GM21528 (cell line): ENCODE results near the gene RPLP1.

ENCODE experiments used
- ATAC-seq: cut with Tn5 transposase; IDR thresholded peaks from one replicate; pipeline ENCODE4 v1.9.1; 2021; ENCODE audit warnings: mild to moderate bottlenecking, moderate library complexity; ENCODE audit not compliant: unreplicated experiment, low FRiP score

Gene RPLP1

GRCh38 chr15:69452692-69453521 lies at the start of gene RPLP1:
Gene RPLP1, plus strand, starts transcription at chr15:69452818. Its CDS starts 131 bp downstream, at chr15:69452949.
- ATAC-seq: peak; percentile 81

GRCh38 chr15:69403594-69403993 lies 49.0 kb upstream of the RPLP1 start:
- no peak for ATAC-seq

GRCh38 chr15:69405110-69405509 lies 47.5 kb upstream of the RPLP1 start:
- no peak for ATAC-seq

- no peak for ATAC-seq
These were observed 44.8 kb upstream of the RPLP1 start for GRCh38 chr15:69407719-69408400.

GRCh38 chr15:69408841-69409240 lies 43.8 kb upstream of the RPLP1 start:
- no peak for ATAC-seq

GRCh38 chr15:69410248-69410874 lies 42.3 kb upstream of the RPLP1 start:
- no peak for ATAC-seq

GRCh38 chr15:69412274-69412673 lies 40.3 kb upstream of the RPLP1 start:
- no peak for ATAC-seq

GRCh38 chr15:69412701-69413100 lies 39.9 kb upstream of the RPLP1 start:
- no peak for ATAC-seq

GRCh38 chr15:69413822-69414700 lies 38.6 kb upstream of the RPLP1 start, which contains the start of gene KIF23:
Gene KIF23, plus strand, starts transcription at chr15:69414349. Its CDS starts 117 bp downstream, at chr15:69414466.
- peak; percentile 94 for ATAC-seq

- ATAC-seq: peak; percentile 30
These were observed 37.9 kb upstream of the RPLP1 start for GRCh38 chr15:69414701-69415167.

GRCh38 chr15:69415381-69415780 lies 37.2 kb upstream of the RPLP1 start:
- ATAC-seq: no peak

- ATAC-seq: no peak
These were observed 35.0 kb upstream of the RPLP1 start for GRCh38 chr15:69417581-69417980.

- ATAC-seq: no peak
These were observed 31.1 kb upstream of the RPLP1 start for GRCh38 chr15:69421498-69421897.

GRCh38 chr15:69422336-69422895 lies 30.2 kb upstream of the RPLP1 start:
- ATAC-seq: no peak

GRCh38 chr15:69424001-69424400 lies 28.6 kb upstream of the RPLP1 start:
- ATAC-seq: no peak

- ATAC-seq: no peak
These were observed 27.7 kb upstream of the RPLP1 start for GRCh38 chr15:69424748-69425413.

GRCh38 chr15:69433831-69434230 lies 18.8 kb upstream of the RPLP1 start:
- no peak for ATAC-seq

GRCh38 chr15:69434238-69434637 lies 18.4 kb upstream of the RPLP1 start:
- ATAC-seq: no peak

GRCh38 chr15:69434679-69435078 lies 17.9 kb upstream of the RPLP1 start:
- ATAC-seq: no peak
